Activated CD8-positive, alpha-beta T cell treated with anti-CD3 and anti-CD28 coated beads for 36 hours (primary cell): ENCODE measurements around the gene RPH3AL. TPM values are rescaled to one million over a fixed set of nuclear protein-coding genes. Genes with fewer than 3 reads are reported as not detected.

ENCODE experiments used
- ATAC-seq: fragments of 200-7000 bp; cut with Tn5 transposase; one replicate; pipeline ENCODE4 v1.10.0; 2021; ENCODE audit warnings: mild to moderate bottlenecking, moderate library complexity
- CTCF ChIA-PET: fragments of 350-600 bp; sonication (Branson Sonifier 250); formaldehyde crosslinking; loops from one replicate; lab custom pipeline; 2021; ENCODE audit warnings: antibody characterized with exemption; lab: Charles Lee
- POLR2A ChIA-PET: fragments of 350-600 bp; sonication (Branson Sonifier 250); formaldehyde crosslinking; loops from one replicate; lab custom pipeline; 2021; ENCODE audit warnings: antibody characterized with exemption; lab: Charles Lee
- DNase-seq: peaks from one replicate; pipeline ENCODE4 v3.0.0-alpha.2; 2020
- H3K27ac Mint-ChIP-seq: one replicate; pipeline ENCODE4 v1.8.0; 2021; ENCODE audit warnings: mild to moderate bottlenecking, mixed read lengths
- H3K27me3 Mint-ChIP-seq: one replicate; pipeline ENCODE4 v1.8.0; 2021; ENCODE audit warnings: mixed read lengths
- H3K36me3 Mint-ChIP-seq: one replicate; pipeline ENCODE4 v1.8.0; 2021; ENCODE audit warnings: low read depth, mixed read lengths
- H3K4me1 Mint-ChIP-seq: one replicate; pipeline ENCODE4 v1.8.0; 2021; ENCODE audit warnings: low read depth, mixed read lengths
- H3K4me3 Mint-ChIP-seq: one replicate; pipeline ENCODE4 v1.8.0; 2021; ENCODE audit warnings: mild to moderate bottlenecking, moderate library complexity, mixed read lengths
- H3K9me3 Mint-ChIP-seq: one replicate; pipeline ENCODE4 v1.8.0; 2021; ENCODE audit warnings: mixed read lengths
- CTCF ChIP-seq: fragments of 200-600 bp; IDR thresholded peaks from one replicate; pipeline ENCODE4 v1.8.0; 2022; ENCODE audit warnings: antibody characterized with exemption, mild to moderate bottlenecking
- intact Hi-C: fragments of 100-400 bp; cut with micrococcal nuclease; formaldehyde crosslinking; loops from one replicate; pipeline ENCODE4 v1.10.0; 2022
- total RNA-seq, 2 experiments: library from RNA; stranded (reverse); gene quantifications; one replicate each; pipeline ENCODE4 v1.2.3, GENCODE V29; 2021

The RPH3AL gene
- total RNA-seq, 2 experiments from 2014 or later: 0.72 to 1.1 TPM

GRCh38 chr17:310111-311010 lies 42.2 kb downstream of the RPH3AL start:
- H3K9me3 Mint-ChIP-seq: peaks cover 4% of the 10 kb centered on the region
- CTCF ChIA-PET: no interaction called here
- H3K27ac Mint-ChIP-seq: no peak overlapping the region
- POLR2A ChIA-PET: no interaction called here
- no peaks in the 10 kb centered on the region for H3K4me1 Mint-ChIP-seq
- H3K36me3 Mint-ChIP-seq: no peaks in the 10 kb centered on the region
- TF ChIP-seq CTCF: no peak
- intact Hi-C loops: no loop called here
- no peak for DNase-seq
- no peaks in the 10 kb centered on the region for H3K27me3 Mint-ChIP-seq
- no peak overlapping the region for H3K4me3 Mint-ChIP-seq
- ATAC-seq: no peak

- H3K27ac Mint-ChIP-seq: no peak overlapping the region
- peak; percentile 63 for TF ChIP-seq CTCF
- ChIA-PET CTCF (interaction anchor here (1.0 to 2.2 kb wide), 2 partner anchors 18 to 25 kb away, joined by 4 to 5 read pairs; no protein-coding TSS in a partner anchor), POLR2A (no interaction called here)
- intact Hi-C loops: no loop called here
- no peaks in the 10 kb centered on the region for H3K4me1 Mint-ChIP-seq
- ATAC-seq (peak; percentile 74), DNase-seq (peak; percentile 19)
- H3K4me3 Mint-ChIP-seq: no peak overlapping the region
- no peaks in the 10 kb centered on the region for H3K36me3 Mint-ChIP-seq
- H3K27me3 Mint-ChIP-seq: no peaks in the 10 kb centered on the region
- peaks cover 1% of the 10 kb centered on the region for H3K9me3 Mint-ChIP-seq
Measured at GRCh38 chr17:309361-309888, 43.2 kb downstream of the RPH3AL start.

- CTCF ChIA-PET: interaction anchor here (0.6 to 2.2 kb wide), 4 partner anchors 14 to 143 kb away, joined by 3 to 5 read pairs (median 4); no protein-coding TSS in a partner anchor
- ATAC-seq: no peak
Measured at GRCh38 chr17:307741-308507, 44.7 kb downstream of the RPH3AL start.

GRCh38 chr17:307295-307691 lies 45.3 kb downstream of the RPH3AL start:
- CTCF ChIA-PET: interaction anchor here (2.2 kb wide), 1 partner anchor 16 kb away, joined by 5 read pairs; no protein-coding TSS in a partner anchor
- no peak for ATAC-seq

More at GRCh38 chr17:307741-308507, 44.7 kb downstream of the RPH3AL start:
- Mint-ChIP-seq H3K27me3 (no peaks in the 10 kb centered on the region), H3K36me3 (no peaks in the 10 kb centered on the region), H3K4me3 (no peak overlapping the region), H3K9me3 (no peaks in the 10 kb centered on the region), H3K4me1 (no peaks in the 10 kb centered on the region), H3K27ac (no peak overlapping the region)
- TF ChIP-seq CTCF: no peak
- POLR2A ChIA-PET: no interaction called here
- no peak for DNase-seq
- intact Hi-C loops: no loop called here

More at GRCh38 chr17:307295-307691, 45.3 kb downstream of the RPH3AL start:
- no peak for TF ChIP-seq CTCF
- Mint-ChIP-seq H3K27ac (no peak overlapping the region), H3K4me3 (no peak overlapping the region), H3K27me3 (no peaks in the 10 kb centered on the region), H3K36me3 (no peaks in the 10 kb centered on the region), H3K4me1 (no peaks in the 10 kb centered on the region), H3K9me3 (no peaks in the 10 kb centered on the region)
- intact Hi-C loops: no loop called here
- POLR2A ChIA-PET: no interaction called here
- DNase-seq: no peak
